ENCODE data around the gene ZNF23.

- TF ChIP-seq CTCF (IDR thresholded peaks at IDR 0.05 in 2 of 3, conservative IDR thresholded peaks at IDR 0.05 in 1 of 3; ENCODE audit: borderline replicate concordance in 1 of 3, insufficient read depth in 1 of 3, low read depth in 2 of 3, low read length in 2 of 3) (peak; percentile 66 to 95 (median 78)), CBX3 (IDR thresholded peaks at IDR 0.05; ENCODE audit: low read depth) (no peak), POLR2A (IDR thresholded peaks at IDR 0.05; ENCODE audit: borderline replicate concordance, extremely low read depth, insufficient read depth, insufficient read length) (no peak), POLR2AphosphoS5 (IDR thresholded peaks at IDR 0.05; ENCODE audit: low read depth, low read length) (no peak), RAD21 (IDR thresholded peaks at IDR 0.05; ENCODE audit: low read depth) (peak; percentile 87), SP1 (IDR thresholded peaks at IDR 0.05; ENCODE audit: low read depth) (no peak), YY1 (IDR thresholded peaks at IDR 0.05; ENCODE audit: extremely low read depth, insufficient replicate concordance, low read depth, low read length) (no peak)
Measured at GRCh38 chr16:71412270-71413160, 49.5 kb downstream of the ZNF23 start.

Measured in HCT116 (cell line).